ENCODE data around the gene INSIG2.

Gene INSIG2

GRCh38 chr2:118128826-118129225 lies 40.6 kb downstream of the INSIG2 start:
- H3K27ac ChIP-seq (ENCODE audit: low read depth, low read length) = no peak overlapping the region
- H3K4me1 ChIP-seq (ENCODE audit: control insufficient read depth, insufficient read depth, low read length) = peaks cover 3% of the 10 kb centered on the region
- no peaks in the 10 kb centered on the region for H3K36me3 ChIP-seq (ENCODE audit: control insufficient read depth, insufficient read depth, low read length)
- no peak overlapping the region for H3K4me3 ChIP-seq (ENCODE audit: low read length)
- H3K27me3 ChIP-seq (ENCODE audit: control insufficient read depth, insufficient read depth, low read length) = no peaks in the 10 kb centered on the region
- no peak overlapping the region for H3K9ac ChIP-seq (ENCODE audit: low read length)

- Histone ChIP-seq H3K9ac (ENCODE audit: low read length) (no peak overlapping the region), H3K4me3 (ENCODE audit: low read length) (no peak overlapping the region), H3K27me3 (ENCODE audit: control insufficient read depth, insufficient read depth, low read length) (no peaks in the 10 kb centered on the region), H3K27ac (ENCODE audit: low read depth, low read length) (no peak overlapping the region), H3K36me3 (ENCODE audit: control insufficient read depth, insufficient read depth, low read length) (no peaks in the 10 kb centered on the region), H3K4me1 (ENCODE audit: control insufficient read depth, insufficient read depth, low read length) (no peaks in the 10 kb centered on the region)
Observed at GRCh38 chr2:118130385-118130784, 42.1 kb downstream of the INSIG2 start.

- H3K27me3 ChIP-seq (ENCODE audit: control insufficient read depth, insufficient read depth, low read length) = no peaks in the 10 kb centered on the region
- no peaks in the 10 kb centered on the region for H3K36me3 ChIP-seq (ENCODE audit: control insufficient read depth, insufficient read depth, low read length)
- no peak overlapping the region for H3K4me3 ChIP-seq (ENCODE audit: low read length)
Observed at GRCh38 chr2:118131771-118132170, 43.5 kb downstream of the INSIG2 start.

GRCh38 chr2:118133916-118134315 lies 45.6 kb downstream of the INSIG2 start:
- Histone ChIP-seq H3K36me3 (ENCODE audit: control insufficient read depth, insufficient read depth, low read length) (no peaks in the 10 kb centered on the region), H3K9ac (ENCODE audit: low read length) (no peak overlapping the region), H3K4me1 (ENCODE audit: control insufficient read depth, insufficient read depth, low read length) (no peaks in the 10 kb centered on the region), H3K27me3 (ENCODE audit: control insufficient read depth, insufficient read depth, low read length) (no peaks in the 10 kb centered on the region), H3K27ac (ENCODE audit: low read depth, low read length) (no peak overlapping the region), H3K4me3 (ENCODE audit: low read length) (no peak overlapping the region)

More at GRCh38 chr2:118131771-118132170, 43.5 kb downstream of the INSIG2 start:
- no peaks in the 10 kb centered on the region for H3K4me1 ChIP-seq (ENCODE audit: control insufficient read depth, insufficient read depth, low read length)
- no peak overlapping the region for H3K9ac ChIP-seq (ENCODE audit: low read length)
- no peak overlapping the region for H3K27ac ChIP-seq (ENCODE audit: low read depth, low read length)

GRCh38 chr2:118134650-118135049 lies 46.4 kb downstream of the INSIG2 start:
- H3K4me3 ChIP-seq (ENCODE audit: low read length) = no peak overlapping the region

GRCh38 chr2:118145207-118145606 lies 56.9 kb downstream of the INSIG2 start:
- no peak overlapping the region for H3K9ac ChIP-seq (ENCODE audit: low read length)
- H3K4me1 ChIP-seq (ENCODE audit: control insufficient read depth, insufficient read depth, low read length) = no peaks in the 10 kb centered on the region
- H3K27ac ChIP-seq (ENCODE audit: low read depth, low read length) = no peak overlapping the region
- H3K36me3 ChIP-seq (ENCODE audit: control insufficient read depth, insufficient read depth, low read length) = no peaks in the 10 kb centered on the region
- no peak overlapping the region for H3K4me3 ChIP-seq (ENCODE audit: low read length)
- H3K27me3 ChIP-seq (ENCODE audit: control insufficient read depth, insufficient read depth, low read length) = no peaks in the 10 kb centered on the region

More at GRCh38 chr2:118134650-118135049, 46.4 kb downstream of the INSIG2 start:
- Histone ChIP-seq H3K27me3 (ENCODE audit: control insufficient read depth, insufficient read depth, low read length) (no peaks in the 10 kb centered on the region), H3K36me3 (ENCODE audit: control insufficient read depth, insufficient read depth, low read length) (no peaks in the 10 kb centered on the region), H3K4me1 (ENCODE audit: control insufficient read depth, insufficient read depth, low read length) (no peaks in the 10 kb centered on the region), H3K9ac (ENCODE audit: low read length) (no peak overlapping the region), H3K27ac (ENCODE audit: low read depth, low read length) (no peak overlapping the region)

- H3K9ac ChIP-seq (ENCODE audit: low read length) = no peak overlapping the region
- H3K36me3 ChIP-seq (ENCODE audit: control insufficient read depth, insufficient read depth, low read length) = no peaks in the 10 kb centered on the region
- no peaks in the 10 kb centered on the region for H3K4me1 ChIP-seq (ENCODE audit: control insufficient read depth, insufficient read depth, low read length)
- no peak overlapping the region for H3K4me3 ChIP-seq (ENCODE audit: low read length)
- no peaks in the 10 kb centered on the region for H3K27me3 ChIP-seq (ENCODE audit: control insufficient read depth, insufficient read depth, low read length)
- H3K27ac ChIP-seq (ENCODE audit: low read depth, low read length) = no peak overlapping the region
Observed at GRCh38 chr2:118145806-118146205, 57.5 kb downstream of the INSIG2 start.

GRCh38 chr2:118146315-118147283 lies 58.3 kb downstream of the INSIG2 start:
- H3K27me3 ChIP-seq (ENCODE audit: control insufficient read depth, insufficient read depth, low read length) = no peaks in the 10 kb centered on the region
- no peaks in the 10 kb centered on the region for H3K36me3 ChIP-seq (ENCODE audit: control insufficient read depth, insufficient read depth, low read length)
- H3K27ac ChIP-seq (ENCODE audit: low read depth, low read length) = no peak overlapping the region
- no peak overlapping the region for H3K9ac ChIP-seq (ENCODE audit: low read length)
- no peaks in the 10 kb centered on the region for H3K4me1 ChIP-seq (ENCODE audit: control insufficient read depth, insufficient read depth, low read length)
- no peak overlapping the region for H3K4me3 ChIP-seq (ENCODE audit: low read length)

GRCh38 chr2:118148133-118148532 lies 59.9 kb downstream of the INSIG2 start:
- H3K4me1 ChIP-seq (ENCODE audit: control insufficient read depth, insufficient read depth, low read length) = no peaks in the 10 kb centered on the region
- no peaks in the 10 kb centered on the region for H3K36me3 ChIP-seq (ENCODE audit: control insufficient read depth, insufficient read depth, low read length)
- no peak overlapping the region for H3K27ac ChIP-seq (ENCODE audit: low read depth, low read length)
- H3K4me3 ChIP-seq (ENCODE audit: low read length) = no peak overlapping the region
- H3K27me3 ChIP-seq (ENCODE audit: control insufficient read depth, insufficient read depth, low read length) = no peaks in the 10 kb centered on the region
- no peak overlapping the region for H3K9ac ChIP-seq (ENCODE audit: low read length)

GRCh38 chr2:118148809-118149208 lies 60.5 kb downstream of the INSIG2 start:
- H3K4me3 ChIP-seq (ENCODE audit: low read length) = no peak overlapping the region
- no peak overlapping the region for H3K9ac ChIP-seq (ENCODE audit: low read length)
- H3K4me1 ChIP-seq (ENCODE audit: control insufficient read depth, insufficient read depth, low read length) = no peaks in the 10 kb centered on the region
- H3K27me3 ChIP-seq (ENCODE audit: control insufficient read depth, insufficient read depth, low read length) = no peaks in the 10 kb centered on the region
- H3K27ac ChIP-seq (ENCODE audit: low read depth, low read length) = no peak overlapping the region
- H3K36me3 ChIP-seq (ENCODE audit: control insufficient read depth, insufficient read depth, low read length) = no peaks in the 10 kb centered on the region

GRCh38 chr2:118150294-118150693 lies 62.0 kb downstream of the INSIG2 start:
- no peak overlapping the region for H3K27ac ChIP-seq (ENCODE audit: low read depth, low read length)
- no peaks in the 10 kb centered on the region for H3K36me3 ChIP-seq (ENCODE audit: control insufficient read depth, insufficient read depth, low read length)
- H3K9ac ChIP-seq (ENCODE audit: low read length) = no peak overlapping the region
- no peaks in the 10 kb centered on the region for H3K27me3 ChIP-seq (ENCODE audit: control insufficient read depth, insufficient read depth, low read length)
- H3K4me3 ChIP-seq (ENCODE audit: low read length) = no peak overlapping the region
- H3K4me1 ChIP-seq (ENCODE audit: control insufficient read depth, insufficient read depth, low read length) = no peaks in the 10 kb centered on the region

GRCh38 chr2:118151831-118152230 lies 63.6 kb downstream of the INSIG2 start:
- Histone ChIP-seq H3K9ac (ENCODE audit: low read length) (no peak overlapping the region), H3K27me3 (ENCODE audit: control insufficient read depth, insufficient read depth, low read length) (no peaks in the 10 kb centered on the region), H3K36me3 (ENCODE audit: control insufficient read depth, insufficient read depth, low read length) (no peaks in the 10 kb centered on the region), H3K4me1 (ENCODE audit: control insufficient read depth, insufficient read depth, low read length) (no peaks in the 10 kb centered on the region), H3K4me3 (ENCODE audit: low read length) (no peak overlapping the region), H3K27ac (ENCODE audit: low read depth, low read length) (no peak overlapping the region)

GRCh38 chr2:118153433-118153832 lies 65.2 kb downstream of the INSIG2 start:
- Histone ChIP-seq H3K36me3 (ENCODE audit: control insufficient read depth, insufficient read depth, low read length) (no peaks in the 10 kb centered on the region), H3K27ac (ENCODE audit: low read depth, low read length) (no peak overlapping the region), H3K27me3 (ENCODE audit: control insufficient read depth, insufficient read depth, low read length) (no peaks in the 10 kb centered on the region), H3K9ac (ENCODE audit: low read length) (no peak overlapping the region), H3K4me3 (ENCODE audit: low read length) (no peak overlapping the region), H3K4me1 (ENCODE audit: control insufficient read depth, insufficient read depth, low read length) (no peaks in the 10 kb centered on the region)

Data from rectal smooth muscle tissue (tissue), 1 donor.